CD4-positive, alpha-beta T cell treated with Interleukin-4 for 4 hours (primary cell): ENCODE results near the gene HMGB2.
A peak's percentile ranks its signal among the peaks of the same experiment; 100 is the strongest.

Source experiments
- DNase-seq: peaks from one replicate; pipeline ENCODE4 v3.0.0-alpha.2; 2020

Gene HMGB2

DNA sequence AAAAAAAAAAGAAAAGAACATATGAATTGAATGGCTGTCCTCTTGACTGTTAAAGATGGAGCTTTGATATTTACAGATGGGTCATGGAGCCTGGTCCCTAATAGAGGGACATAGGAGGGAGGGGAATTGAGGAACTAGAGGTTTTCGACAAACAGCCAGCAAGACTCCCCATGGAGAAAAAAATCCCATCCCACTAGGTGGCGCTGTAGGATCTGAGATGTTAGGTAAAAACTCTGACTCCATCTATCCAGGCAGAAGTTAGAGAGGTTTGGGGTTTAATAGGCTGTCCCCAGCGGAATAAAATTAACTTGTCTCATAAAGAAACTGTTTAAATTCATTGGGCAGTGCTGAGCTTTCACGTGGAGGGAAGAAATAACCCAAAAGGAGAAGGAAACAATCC is 45.9 kb downstream of the HMGB2 start:
- DNase-seq: peak; percentile 61

GRCh38 chr4:173287486-173287885 is 46.7 kb downstream of the HMGB2 start:
- no peak for DNase-seq

GRCh38 chr4:173284463-173284862 is 49.7 kb downstream of the HMGB2 start:
- DNase-seq: no peak

GRCh38 chr4:173282626-173283025 is 51.5 kb downstream of the HMGB2 start:
- DNase-seq: no peak

- DNase-seq: no peak
These were observed 51.9 kb downstream of the HMGB2 start for GRCh38 chr4:173282256-173282562.

GRCh38 chr4:173281406-173282255 is 52.5 kb downstream of the HMGB2 start:
- no peak for DNase-seq
